Neural crest cell (in vitro differentiated cells): Measurements from ENCODE around the gene ZDHHC14. TPM values are rescaled to one million over a fixed set of nuclear protein-coding genes. Genes with fewer than 3 reads are reported as not detected.
"Not testable (repeated sequence)": the region's sequence is repeated elsewhere in the genome, so short reads cannot be mapped to it uniquely, and the experiment has no call there.

Experiments used
- DNase-seq: peaks from one replicate; pipeline ENCODE4 v3.0.0; 2021; ENCODE audit warnings: low read depth, mixed read lengths, low spot score
- H3K27ac Mint-ChIP-seq: one replicate; pipeline ENCODE4 v1.8.0; 2021; ENCODE audit warnings: mild to moderate bottlenecking, mixed read lengths; ENCODE audit not compliant: unreplicated experiment
- H3K27me3 Mint-ChIP-seq: 2 replicates; pipeline ENCODE4 v1.8.0; 2021; ENCODE audit warnings: low read depth, mild to moderate bottlenecking, mixed read lengths
- H3K36me3 Mint-ChIP-seq: 2 replicates; pipeline ENCODE4 v1.8.0; 2021; ENCODE audit warnings: low read depth, mild to moderate bottlenecking, mixed read lengths
- H3K4me1 Mint-ChIP-seq: 2 replicates; pipeline ENCODE4 v1.8.0; 2021; ENCODE audit warnings: mixed read lengths
- H3K4me3 Mint-ChIP-seq: one replicate; pipeline ENCODE4 v1.8.0; 2021; ENCODE audit warnings: mild to moderate bottlenecking, mixed read lengths
- H3K9me3 Mint-ChIP-seq: 2 replicates; pipeline ENCODE4 v1.8.0; 2021; ENCODE audit warnings: mixed read lengths
- total RNA-seq: library from RNA; stranded (reverse); gene quantifications from 2 replicates; pipeline ENCODE4 v1.2.1, GENCODE V29; 2021
- TF ChIP-seq, protein P1 (sequence below): fragments of 200-600 bp; sonication (generic); conservative IDR thresholded peaks from 2 replicates; pipeline ENCODE4 v1.5.0; 2021; ENCODE audit warnings: antibody characterized with exemption, mild to moderate bottlenecking

Gene ZDHHC14
- total RNA-seq, 1 donor from 2014 or later: 5.3 TPM

DNA sequence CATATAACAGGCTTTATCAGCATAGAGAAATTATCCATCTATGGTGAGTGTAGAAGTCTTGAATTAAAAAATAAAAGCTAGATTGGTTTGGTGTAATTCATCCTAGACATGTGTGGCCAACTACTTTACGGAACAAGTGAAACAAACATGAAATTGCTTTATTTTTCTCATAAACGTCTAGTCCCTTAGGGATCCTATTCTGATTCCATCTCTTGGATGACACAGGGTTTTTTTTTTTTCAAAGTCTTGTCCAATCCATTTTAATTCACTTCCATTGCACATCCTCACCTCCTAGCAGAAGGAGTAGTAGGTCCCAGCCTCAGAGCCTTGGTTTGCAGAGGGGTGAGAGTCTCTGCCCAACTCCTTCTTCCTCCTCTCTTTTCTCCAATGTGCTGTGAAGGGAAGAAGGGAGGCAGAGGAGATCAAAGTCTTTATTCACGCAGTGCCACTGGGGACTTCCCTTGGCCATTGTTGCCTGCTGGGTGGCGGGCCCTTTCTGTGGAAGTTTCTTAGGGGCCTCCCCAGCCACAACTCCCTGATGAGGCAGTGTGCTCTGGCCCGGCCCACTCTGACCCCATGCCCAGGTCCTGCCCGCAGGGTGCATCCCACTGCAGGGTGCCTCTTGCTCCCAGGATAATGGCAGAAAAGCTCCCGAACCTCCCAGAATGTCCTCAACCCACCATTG is 337.7 kb downstream of the ZDHHC14 start:
- no peak overlapping the region for H3K4me3 Mint-ChIP-seq
- TF ChIP-seq, protein P1, sequence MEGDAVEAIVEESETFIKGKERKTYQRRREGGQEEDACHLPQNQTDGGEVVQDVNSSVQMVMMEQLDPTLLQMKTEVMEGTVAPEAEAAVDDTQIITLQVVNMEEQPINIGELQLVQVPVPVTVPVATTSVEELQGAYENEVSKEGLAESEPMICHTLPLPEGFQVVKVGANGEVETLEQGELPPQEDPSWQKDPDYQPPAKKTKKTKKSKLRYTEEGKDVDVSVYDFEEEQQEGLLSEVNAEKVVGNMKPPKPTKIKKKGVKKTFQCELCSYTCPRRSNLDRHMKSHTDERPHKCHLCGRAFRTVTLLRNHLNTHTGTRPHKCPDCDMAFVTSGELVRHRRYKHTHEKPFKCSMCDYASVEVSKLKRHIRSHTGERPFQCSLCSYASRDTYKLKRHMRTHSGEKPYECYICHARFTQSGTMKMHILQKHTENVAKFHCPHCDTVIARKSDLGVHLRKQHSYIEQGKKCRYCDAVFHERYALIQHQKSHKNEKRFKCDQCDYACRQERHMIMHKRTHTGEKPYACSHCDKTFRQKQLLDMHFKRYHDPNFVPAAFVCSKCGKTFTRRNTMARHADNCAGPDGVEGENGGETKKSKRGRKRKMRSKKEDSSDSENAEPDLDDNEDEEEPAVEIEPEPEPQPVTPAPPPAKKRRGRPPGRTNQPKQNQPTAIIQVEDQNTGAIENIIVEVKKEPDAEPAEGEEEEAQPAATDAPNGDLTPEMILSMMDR: no peak
- DNase-seq: no peak
- no peaks in the 10 kb centered on the region for H3K36me3 Mint-ChIP-seq
- no peaks in the 10 kb centered on the region for H3K9me3 Mint-ChIP-seq
- H3K27ac Mint-ChIP-seq: no peak overlapping the region
- peaks cover 46% of the 10 kb centered on the region for H3K27me3 Mint-ChIP-seq
- H3K4me1 Mint-ChIP-seq: peaks cover 16% of the 10 kb centered on the region

- H3K9me3 Mint-ChIP-seq, H3K27ac Mint-ChIP-seq, H3K36me3 Mint-ChIP-seq, H3K4me3 Mint-ChIP-seq, DNase-seq: not testable (repeated sequence)
- Mint-ChIP-seq H3K27me3 (peaks cover 51% of the 10 kb centered on the region), H3K4me1 (peaks cover 16% of the 10 kb centered on the region)
These were observed 340.0 kb downstream of the ZDHHC14 start for GRCh38 chr6:157720964-157721363.

DNA sequence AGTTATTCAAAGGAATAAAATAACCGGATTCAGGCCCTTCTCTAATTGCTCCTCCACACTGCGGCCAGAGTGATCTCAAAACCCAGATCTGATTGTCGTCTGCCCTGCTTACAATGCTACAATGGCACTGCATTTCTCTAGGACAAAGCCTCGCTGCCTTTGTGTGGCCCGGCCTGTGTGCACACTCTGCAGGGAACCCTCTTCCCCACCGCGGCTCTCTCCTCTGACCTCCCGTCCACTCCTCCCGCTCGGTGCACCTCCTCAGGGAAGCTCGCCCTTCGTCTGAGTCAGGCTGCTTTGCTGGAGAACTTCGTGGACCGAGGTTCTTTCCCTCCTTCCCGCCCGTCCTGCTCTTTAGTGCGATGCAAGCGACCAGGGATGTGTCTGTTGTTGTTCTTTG is 340.4 kb downstream of the ZDHHC14 start:
- TF ChIP-seq, protein P1: no peak
- Mint-ChIP-seq H3K4me3 (no peak overlapping the region), H3K27ac (peak overlapping the region; percentile 87), H3K36me3 (peaks cover 6% of the 10 kb centered on the region), H3K9me3 (peaks cover 8% of the 10 kb centered on the region), H3K27me3 (peaks cover 49% of the 10 kb centered on the region), H3K4me1 (peaks cover 14% of the 10 kb centered on the region)
- DNase-seq: peak; percentile 9

- Mint-ChIP-seq H3K9me3 (peaks cover 8% of the 10 kb centered on the region), H3K27ac (no peak overlapping the region), H3K4me3 (no peak overlapping the region), H3K27me3 (peaks cover 45% of the 10 kb centered on the region), H3K36me3 (peaks cover 6% of the 10 kb centered on the region), H3K4me1 (peaks cover 10% of the 10 kb centered on the region)
- no peak for DNase-seq
- TF ChIP-seq, protein P1: no peak
These were observed 340.8 kb downstream of the ZDHHC14 start for GRCh38 chr6:157721830-157722229.

- Mint-ChIP-seq H3K4me1 (peaks cover 8% of the 10 kb centered on the region), H3K27me3 (peaks cover 37% of the 10 kb centered on the region), H3K27ac (no peak overlapping the region), H3K36me3 (peaks cover 6% of the 10 kb centered on the region), H3K4me3 (no peak overlapping the region), H3K9me3 (peaks cover 8% of the 10 kb centered on the region)
- DNase-seq: no peak
- TF ChIP-seq, protein P1: no peak
These were observed 342.4 kb downstream of the ZDHHC14 start for GRCh38 chr6:157723376-157723775.

GRCh38 chr6:157724138-157724820 is 343.3 kb downstream of the ZDHHC14 start:
- H3K27me3 Mint-ChIP-seq: peaks cover 33% of the 10 kb centered on the region
- TF ChIP-seq, protein P1: no peak

More at GRCh38 chr6:157724138-157724820, 343.3 kb downstream of the ZDHHC14 start:
- no peak for DNase-seq
- Mint-ChIP-seq H3K4me3 (no peak overlapping the region), H3K4me1 (peaks cover 8% of the 10 kb centered on the region), H3K9me3 (peaks cover 8% of the 10 kb centered on the region), H3K27ac (no peak overlapping the region), H3K36me3 (peaks cover 6% of the 10 kb centered on the region)
